GM06990 (cell line): ENCODE data around the gene LEFTY2.
"Not testable (repeated sequence)": the region's sequence is repeated elsewhere in the genome, so short reads cannot be mapped to it uniquely, and the experiment has no call there.

ENCODE experiments used
- DNase-seq: peaks from one replicate; pipeline ENCODE4 v3.0.0-alpha.2; 2011; ENCODE audit not compliant: insufficient read length; ENCODE audit errors: extremely low read depth
- H3K27me3 ChIP-seq: replicated peaks from 2 replicates; pipeline ENCODE4 v1.6.0; 2011; ENCODE audit warnings: low read length; ENCODE audit not compliant: control insufficient read depth, insufficient read depth
- H3K36me3 ChIP-seq: 2 replicates; pipeline ENCODE4 v1.5.1; 2011; ENCODE audit warnings: low read length; ENCODE audit not compliant: control insufficient read depth, insufficient read depth
- H3K4me3 ChIP-seq: replicated peaks from 2 replicates; pipeline ENCODE4 v1.5.1; 2011; ENCODE audit warnings: low read depth, mild to moderate bottlenecking, control low read depth, low read length
- CTCF ChIP-seq: IDR thresholded peaks from 2 replicates; pipeline ENCODE4 v1.5.1; 2011; ENCODE audit warnings: low read length, control low read depth, mild to moderate bottlenecking, inconsistent platforms; ENCODE audit not compliant: insufficient read depth, poor library complexity, severe bottlenecking

LEFTY2 gene

DNA sequence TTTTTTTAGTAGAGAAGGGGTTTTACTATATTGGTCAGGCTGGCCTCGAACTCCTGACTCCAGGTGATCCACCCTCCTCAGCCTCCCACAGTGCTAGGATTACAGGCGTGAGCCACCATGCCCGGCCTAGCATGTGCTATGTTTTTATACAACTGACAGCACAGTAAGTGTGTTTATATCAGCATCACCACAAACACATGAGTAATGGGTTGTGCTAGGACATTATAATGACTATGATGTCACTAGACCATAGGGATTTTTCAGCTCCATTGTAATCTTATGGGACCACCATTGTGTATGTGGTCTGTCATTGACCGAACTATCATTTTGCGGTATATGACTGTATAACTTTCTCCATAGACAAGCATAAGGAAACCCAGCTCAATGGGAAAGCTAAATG lies 6.3 kb downstream of the LEFTY2 start:
- Histone ChIP-seq H3K27me3 (no peaks in the 10 kb centered on the region), H3K4me3 (no peak overlapping the region), H3K36me3 (no peaks in the 10 kb centered on the region)
- no peak for TF ChIP-seq CTCF
- no peak for DNase-seq

GRCh38 chr1:225933072-225933471 lies 7.9 kb downstream of the LEFTY2 start:
- no peak for TF ChIP-seq CTCF
- Histone ChIP-seq H3K27me3 (no peaks in the 10 kb centered on the region), H3K4me3 (no peak overlapping the region), H3K36me3 (no peaks in the 10 kb centered on the region)
- DNase-seq = no peak

DNA sequence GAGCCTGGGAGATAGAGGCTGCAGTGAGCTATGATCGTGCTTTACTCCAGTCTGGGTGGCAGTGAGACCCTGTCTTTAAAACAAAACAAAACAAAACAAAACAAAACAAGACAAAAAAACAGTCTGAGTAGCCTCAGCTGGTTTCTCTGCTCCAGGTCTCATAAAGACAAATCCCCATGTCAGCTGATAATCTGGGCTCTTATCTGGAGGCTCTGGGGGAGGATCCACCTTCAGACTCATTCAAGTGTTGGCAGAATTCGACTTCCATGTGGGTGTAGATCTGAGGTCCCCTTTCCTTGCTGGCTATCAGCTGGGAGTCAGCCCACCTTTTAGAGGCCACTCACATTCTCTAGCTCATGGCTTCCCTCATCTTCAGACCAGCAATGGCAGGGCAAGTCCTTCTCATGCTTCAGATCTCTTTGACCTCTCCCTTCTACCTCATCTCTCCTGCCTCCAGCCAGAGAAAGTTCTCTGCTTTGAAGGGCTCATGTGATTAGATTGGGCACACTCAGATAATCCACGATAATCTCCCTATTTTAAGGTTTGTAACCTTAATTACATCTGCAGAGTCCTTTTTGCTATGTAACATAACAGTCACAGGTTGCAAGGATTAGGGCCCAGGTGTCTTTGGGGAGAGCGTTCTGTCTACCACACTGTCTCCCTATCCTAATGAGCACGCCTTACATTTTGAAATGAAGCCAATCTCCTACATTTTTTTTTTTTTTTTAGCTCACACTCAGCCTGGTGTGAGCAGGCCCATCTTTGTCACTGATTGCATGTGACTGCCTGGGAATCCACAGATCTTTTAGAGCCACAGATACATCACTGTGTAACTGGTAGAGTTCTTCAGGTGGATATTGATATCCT lies 9.5 kb downstream of the LEFTY2 start:
- Histone ChIP-seq H3K27me3 (no peaks in the 10 kb centered on the region), H3K4me3 (no peak overlapping the region), H3K36me3 (no peaks in the 10 kb centered on the region)
- TF ChIP-seq CTCF = no peak
- DNase-seq = no peak

GRCh38 chr1:225930566-225930965 lies 10.5 kb downstream of the LEFTY2 start:
- no peak for TF ChIP-seq CTCF
- no peak for DNase-seq
- Histone ChIP-seq H3K4me3 (no peak overlapping the region), H3K36me3 (no peaks in the 10 kb centered on the region), H3K27me3 (no peaks in the 10 kb centered on the region)

DNA sequence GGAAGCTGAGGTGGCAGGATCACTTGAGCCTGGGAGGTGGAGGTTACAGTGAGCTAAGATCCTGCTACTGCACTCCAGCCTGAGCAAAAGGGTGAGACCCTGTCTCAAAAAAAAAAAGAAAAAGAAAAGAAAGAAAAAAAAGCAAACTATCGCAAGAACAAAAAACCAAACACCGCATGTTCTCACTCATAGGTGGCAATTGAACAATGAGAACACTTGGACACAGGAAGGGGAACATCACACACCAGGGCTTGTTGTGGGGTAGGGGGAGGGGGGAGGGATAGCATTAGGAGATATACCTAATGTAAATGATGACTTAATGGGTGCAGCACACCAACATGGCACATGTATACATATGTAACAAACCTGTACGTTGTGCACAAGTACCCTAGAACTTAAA lies 11.6 kb downstream of the LEFTY2 start:
- H3K36me3 ChIP-seq, DNase-seq, H3K27me3 ChIP-seq, H3K4me3 ChIP-seq: not testable (repeated sequence)

- Histone ChIP-seq H3K36me3 (no peaks in the 10 kb centered on the region), H3K4me3 (no peak overlapping the region), H3K27me3 (no peaks in the 10 kb centered on the region)
- TF ChIP-seq CTCF = no peak
- no peak for DNase-seq
Measured at GRCh38 chr1:225928186-225929175, 12.5 kb downstream of the LEFTY2 start.
